Right lobe of liver (tissue), 6 donors: ENCODE measurements around the gene UMPS. TPM values are rescaled to one million over a fixed set of nuclear protein-coding genes. Genes with fewer than 3 reads are reported as not detected.

ENCODE experiments used
- ATAC-seq, 4 donors: fragments of 200-7000 bp; cut with Tn5 transposase; one replicate each; pipeline ENCODE4 v1.9.1; 2020; ENCODE audit warnings: mild to moderate bottlenecking in 4 of 4, moderate library complexity in 4 of 4
- DNase-seq, 3 donors: peaks; one replicate each; pipeline ENCODE4 v3.0.0-alpha.2; 2020
- H3K27ac ChIP-seq, 3 donors: fragments of 200-600 bp; one replicate each; pipeline ENCODE4 v1.8.0; 2022
- H3K27me3 ChIP-seq, 2 donors: fragments of 200-600 bp; one replicate each; pipeline ENCODE4 v1.8.0; 2022
- H3K36me3 ChIP-seq, 4 donors: fragments of 200-600 bp; sonication (generic) in 1 of 4; one replicate each; pipeline versions ENCODE4 v1.5.1 to v1.8.0; 2017 to 2022; ENCODE audit warnings: control low read depth in 1 of 4
- H3K4me1 ChIP-seq, 4 donors: fragments of 200-600 bp; sonication (generic) in 1 of 4; one replicate each; pipeline versions ENCODE4 v1.5.1 to v1.8.0; 2017 to 2022; ENCODE audit warnings: control low read depth in 1 of 4
- H3K4me3 ChIP-seq, 3 donors: fragments of 200-600 bp; one replicate each; pipeline ENCODE4 v1.8.0; 2022
- H3K9me3 ChIP-seq, 4 donors: fragments of 200-600 bp; sonication (generic) in 1 of 4; one replicate each; pipeline versions ENCODE4 v1.5.1 to v1.8.0; 2017 to 2022; ENCODE audit warnings: control low read depth in 1 of 4
- POLR2A ChIP-seq: fragments of 450-650 bp; IDR thresholded peaks from one replicate; pipeline ENCODE4 v1.6.1; 2017; ENCODE audit warnings: antibody characterized with exemption, mild to moderate bottlenecking
- WGBS: methylation state at CpG from one replicate; pipeline ENCODE4 v1.1.6; 2018; ENCODE audit warnings: low coverage, low lambda C conversion rate; ENCODE audit not compliant: insufficient coverage; ENCODE audit errors: missing lambda C conversion rate; 5-methylcytosine and 5-hydroxymethylcytosine counted together
- intact Hi-C, 2 donors: fragments of 100-400 bp; cut with DNase I; formaldehyde crosslinking; loops; one replicate each; pipeline versions ENCODE4 v1.11.2 to v1.14.1; 2022
- total RNA-seq, 6 experiments: library from RNA; depleted of rRNA in 2 of 6; stranded (reverse); fragments of >200 nt in 2 of 6; fragmentation: NEBNext Ultra II Directional in 3 of 6; extraction: Animal tissue kit (Norgen Biotek cat#: 25700) in 3 of 6; gene quantifications; one replicate each; pipeline versions ENCODE4 v1.1.0 to v1.2.4, GENCODE V29; 2016 to 2023
- TF ChIP-seq, protein P1 (sequence below), 4 donors: fragments of 200-600 bp in 3 of 4; fragments of 450-650 bp in 1 of 4; IDR thresholded peaks; one replicate each; pipeline versions ENCODE4 v1.5.1 to v1.8.0; 2016 to 2022; ENCODE audit warnings: antibody characterized with exemption in 4 of 4, mild to moderate bottlenecking in 2 of 4
- donor health status: DM: no; HTN: yes; CAD: no.
- donor health status: DM: no; HTN: no; CAD: no.
- donor health status: DM: no; HTN: no; CAD: no.
- donor health status: DM: no; HTN: yes; CAD: no.
- donor health status: DM: no; HTN: yes; CAD: no.

The UMPS gene
- total RNA-seq, 6 experiments from 2014 or later = 17.5 to 29.9 (median 25.5) TPM

- no peak overlapping the region for H3K4me3 ChIP-seq
- H3K36me3 ChIP-seq = peaks cover 0 to 6% (median 4%) of the 10 kb centered on the region in 4 donors
- TF ChIP-seq POLR2A = no peak
- TF ChIP-seq, protein P1, sequence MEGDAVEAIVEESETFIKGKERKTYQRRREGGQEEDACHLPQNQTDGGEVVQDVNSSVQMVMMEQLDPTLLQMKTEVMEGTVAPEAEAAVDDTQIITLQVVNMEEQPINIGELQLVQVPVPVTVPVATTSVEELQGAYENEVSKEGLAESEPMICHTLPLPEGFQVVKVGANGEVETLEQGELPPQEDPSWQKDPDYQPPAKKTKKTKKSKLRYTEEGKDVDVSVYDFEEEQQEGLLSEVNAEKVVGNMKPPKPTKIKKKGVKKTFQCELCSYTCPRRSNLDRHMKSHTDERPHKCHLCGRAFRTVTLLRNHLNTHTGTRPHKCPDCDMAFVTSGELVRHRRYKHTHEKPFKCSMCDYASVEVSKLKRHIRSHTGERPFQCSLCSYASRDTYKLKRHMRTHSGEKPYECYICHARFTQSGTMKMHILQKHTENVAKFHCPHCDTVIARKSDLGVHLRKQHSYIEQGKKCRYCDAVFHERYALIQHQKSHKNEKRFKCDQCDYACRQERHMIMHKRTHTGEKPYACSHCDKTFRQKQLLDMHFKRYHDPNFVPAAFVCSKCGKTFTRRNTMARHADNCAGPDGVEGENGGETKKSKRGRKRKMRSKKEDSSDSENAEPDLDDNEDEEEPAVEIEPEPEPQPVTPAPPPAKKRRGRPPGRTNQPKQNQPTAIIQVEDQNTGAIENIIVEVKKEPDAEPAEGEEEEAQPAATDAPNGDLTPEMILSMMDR (IDR thresholded peaks at IDR 0.05) = no peak
- no peaks in the 10 kb centered on the region for H3K27me3 ChIP-seq
- no peak for ATAC-seq
- no peaks in the 10 kb centered on the region for H3K9me3 ChIP-seq
- no peak overlapping the region for H3K27ac ChIP-seq
- peaks cover 0 to 30% (median 6%) of the 10 kb centered on the region in 4 donors for H3K4me1 ChIP-seq
- intact Hi-C loops = no loop called here
- DNase-seq = no peak
- 100% methylated on average over 2 of the region's 5 CpGs for WGBS
These were observed 46.6 kb downstream of the UMPS start for GRCh38 chr3:124776856-124777255.

- intact Hi-C loops = no loop called here
- no peak overlapping the region for H3K27ac ChIP-seq
- ATAC-seq (no peak), DNase-seq (no peak)
- H3K27me3 ChIP-seq = no peaks in the 10 kb centered on the region
- H3K36me3 ChIP-seq = peaks cover 0 to 6% (median 4%) of the 10 kb centered on the region in 4 donors
- no peak overlapping the region for H3K4me3 ChIP-seq
- 73% methylated on average over 2 of the region's 5 CpGs for WGBS
- H3K9me3 ChIP-seq = no peaks in the 10 kb centered on the region
- peaks cover 0 to 22% (median 8%) of the 10 kb centered on the region in 4 donors for H3K4me1 ChIP-seq
- TF ChIP-seq POLR2A = no peak
- TF ChIP-seq, protein P1 (IDR thresholded peaks at IDR 0.05) = no peak
These were observed 47.7 kb downstream of the UMPS start for GRCh38 chr3:124777762-124778470.

- peak in 1 of 4 donors; percentile 18 for ATAC-seq
- DNase-seq = no peak
- Histone ChIP-seq H3K4me3 (no peak overlapping the region), H3K36me3 (peaks cover 0 to 3% (median 0%) of the 10 kb centered on the region in 4 donors), H3K9me3 (no peaks in the 10 kb centered on the region), H3K27me3 (no peaks in the 10 kb centered on the region), H3K4me1 (peaks cover 0 to 20% (median 8%) of the 10 kb centered on the region in 4 donors), H3K27ac (no peak overlapping the region)
- 45% methylated on average over 6 of the region's 7 CpGs for WGBS
- TF ChIP-seq, protein P1 (IDR thresholded peaks at IDR 0.05) = no peak
- no peak for TF ChIP-seq POLR2A
- intact Hi-C loops = no loop called here
These were observed 48.9 kb downstream of the UMPS start for GRCh38 chr3:124779116-124779515.

GRCh38 chr3:124779751-124780191 lies 49.5 kb downstream of the UMPS start:
- peaks cover 0 to 20% (median 8%) of the 10 kb centered on the region in 4 donors for H3K4me1 ChIP-seq
- 100% methylated on average over 2 of the region's 9 CpGs for WGBS
- intact Hi-C loops = no loop called here
- DNase-seq (no peak), ATAC-seq (no peak)
- H3K36me3 ChIP-seq = peaks cover 0 to 3% (median 0%) of the 10 kb centered on the region in 4 donors
- H3K27ac ChIP-seq = peak overlapping the region; percentile 14 to 83 (median 40)
- H3K27me3 ChIP-seq = no peaks in the 10 kb centered on the region
- H3K9me3 ChIP-seq = no peaks in the 10 kb centered on the region
- no peak for TF ChIP-seq POLR2A
- TF ChIP-seq, protein P1 (IDR thresholded peaks at IDR 0.05) = no peak
- H3K4me3 ChIP-seq = no peak overlapping the region
